LNCaP clone FGC (cell line): Measurements from ENCODE around the gene FAM171A2.
A peak's percentile ranks its signal among the peaks of the same experiment; 100 is the strongest.

Experiments
- DNase-seq: peaks from one replicate; pipeline ENCODE4 v3.0.0-alpha.2; 2011; ENCODE audit warnings: low read depth
- H3K4me3 ChIP-seq: 2 replicates; pipeline ENCODE4 v1.5.1; 2011; ENCODE audit warnings: mild to moderate bottlenecking, low read depth, low read length, control low read depth
- CTCF ChIP-seq: IDR thresholded peaks from 2 replicates; pipeline ENCODE4 v1.5.1; 2012; ENCODE audit warnings: mild to moderate bottlenecking; ENCODE audit not compliant: control insufficient read depth, insufficient read depth; ENCODE audit errors: extremely low read depth

Gene FAM171A2

GRCh38 chr17:44352828-44353671 is 10.6 kb downstream of the FAM171A2 start:
- no peak for TF ChIP-seq CTCF
- no peak overlapping the region for H3K4me3 ChIP-seq
- no peak for DNase-seq

GRCh38 chr17:44351961-44352827 is 11.5 kb downstream of the FAM171A2 start:
- TF ChIP-seq CTCF, result no peak
- no peak for DNase-seq
- H3K4me3 ChIP-seq, result no peak overlapping the region

GRCh38 chr17:44351464-44351863 is 12.2 kb downstream of the FAM171A2 start:
- no peak for TF ChIP-seq CTCF
- H3K4me3 ChIP-seq, result no peak overlapping the region
- DNase-seq, result no peak

- H3K4me3 ChIP-seq, result no peak overlapping the region
- no peak for DNase-seq
- TF ChIP-seq CTCF, result peak; percentile 47
Measured at GRCh38 chr17:44350733-44351226, 12.9 kb downstream of the FAM171A2 start.

- DNase-seq, result no peak
- H3K4me3 ChIP-seq, result no peak overlapping the region
- TF ChIP-seq CTCF, result no peak
Measured at GRCh38 chr17:44349553-44350070, 14.0 kb downstream of the FAM171A2 start.

GRCh38 chr17:44348988-44349364 is 14.7 kb downstream of the FAM171A2 start:
- no peak overlapping the region for H3K4me3 ChIP-seq
- TF ChIP-seq CTCF, result no peak
- DNase-seq, result no peak
